Mucosa of stomach (tissue), 1 donor: ENCODE results near the gene ZNF407.

ENCODE experiments used
- H3K27me3 ChIP-seq: one replicate; pipeline ENCODE4 v1.7.0; 2013; ENCODE audit warnings: mild to moderate bottlenecking, low read length; ENCODE audit not compliant: control insufficient read depth, insufficient read depth
- H3K36me3 ChIP-seq: one replicate; pipeline ENCODE4 v1.7.0; 2013; ENCODE audit warnings: low read length; ENCODE audit not compliant: control insufficient read depth, insufficient read depth
- H3K4me1 ChIP-seq: one replicate; pipeline ENCODE4 v1.7.0; 2013; ENCODE audit warnings: mild to moderate bottlenecking, low read length; ENCODE audit not compliant: control insufficient read depth, insufficient read depth
- H3K4me3 ChIP-seq: one replicate; pipeline ENCODE4 v1.7.0; 2013; ENCODE audit warnings: low read length
- H3K9ac ChIP-seq: one replicate; pipeline ENCODE4 v1.7.0; 2013; ENCODE audit warnings: mild to moderate bottlenecking, low read length, moderate library complexity
- H3K9me3 ChIP-seq: one replicate; pipeline ENCODE4 v1.7.0; 2013; ENCODE audit warnings: mild to moderate bottlenecking, low read length, moderate library complexity; ENCODE audit not compliant: control insufficient read depth
- donor health status: Pancreatic carcinoma.

The ZNF407 gene

GRCh38 chr18:75010689-75011088 lies 413.0 kb downstream of the ZNF407 start:
- Histone ChIP-seq H3K36me3 (no peaks in the 10 kb centered on the region), H3K4me1 (no peaks in the 10 kb centered on the region), H3K9ac (no peak overlapping the region), H3K4me3 (no peak overlapping the region), H3K27me3 (no peaks in the 10 kb centered on the region), H3K9me3 (no peaks in the 10 kb centered on the region)

GRCh38 chr18:75016025-75016717 lies 418.5 kb downstream of the ZNF407 start:
- no peaks in the 10 kb centered on the region for H3K4me1 ChIP-seq
- no peaks in the 10 kb centered on the region for H3K36me3 ChIP-seq
- no peaks in the 10 kb centered on the region for H3K27me3 ChIP-seq
- no peak overlapping the region for H3K9ac ChIP-seq
- H3K9me3 ChIP-seq, result no peaks in the 10 kb centered on the region
- no peak overlapping the region for H3K4me3 ChIP-seq

DNA sequence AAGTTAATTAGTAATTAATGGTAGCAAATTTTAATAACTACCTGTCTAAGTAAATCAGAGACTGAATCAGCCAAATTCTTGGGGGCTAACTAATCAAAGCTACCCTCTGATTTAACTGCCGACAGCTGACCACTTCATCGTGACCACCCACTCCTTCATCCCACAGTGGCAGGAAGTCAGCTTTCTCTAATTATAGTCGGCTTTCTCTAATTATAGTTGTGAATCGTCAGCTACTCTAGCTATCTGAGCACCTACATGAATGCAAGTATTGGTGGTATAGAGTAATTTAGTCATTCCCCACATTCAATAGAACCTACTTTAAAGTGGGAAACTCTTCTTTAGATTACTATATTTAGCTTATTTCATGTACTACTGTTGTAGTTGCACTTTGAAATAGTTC lies 425.8 kb downstream of the ZNF407 start:
- no peak overlapping the region for H3K9ac ChIP-seq
- H3K9me3 ChIP-seq, result no peaks in the 10 kb centered on the region
- H3K36me3 ChIP-seq, result no peaks in the 10 kb centered on the region
- H3K4me3 ChIP-seq, result no peak overlapping the region
- no peaks in the 10 kb centered on the region for H3K4me1 ChIP-seq
- no peaks in the 10 kb centered on the region for H3K27me3 ChIP-seq

DNA sequence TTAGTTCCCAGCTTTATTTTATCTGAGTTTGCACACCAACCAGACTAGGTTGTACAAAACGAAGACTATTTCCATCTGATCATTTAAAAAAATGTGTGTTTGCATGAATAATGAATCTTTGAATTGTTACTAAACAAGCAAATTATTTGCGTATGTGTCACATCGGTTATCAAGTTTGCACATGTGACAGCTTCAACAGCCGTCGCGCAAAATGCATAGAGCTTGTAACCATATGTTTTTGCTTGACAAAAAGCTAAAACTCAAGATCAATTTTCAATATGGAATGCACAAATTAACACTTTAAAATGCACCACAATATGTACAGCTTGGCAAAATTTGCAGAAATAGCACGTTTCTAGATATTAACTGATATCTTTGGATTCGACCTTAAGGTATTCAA lies 427.2 kb downstream of the ZNF407 start:
- Histone ChIP-seq H3K4me1 (no peaks in the 10 kb centered on the region), H3K9ac (no peak overlapping the region), H3K9me3 (no peaks in the 10 kb centered on the region), H3K27me3 (no peaks in the 10 kb centered on the region), H3K36me3 (no peaks in the 10 kb centered on the region), H3K4me3 (no peak overlapping the region)

DNA sequence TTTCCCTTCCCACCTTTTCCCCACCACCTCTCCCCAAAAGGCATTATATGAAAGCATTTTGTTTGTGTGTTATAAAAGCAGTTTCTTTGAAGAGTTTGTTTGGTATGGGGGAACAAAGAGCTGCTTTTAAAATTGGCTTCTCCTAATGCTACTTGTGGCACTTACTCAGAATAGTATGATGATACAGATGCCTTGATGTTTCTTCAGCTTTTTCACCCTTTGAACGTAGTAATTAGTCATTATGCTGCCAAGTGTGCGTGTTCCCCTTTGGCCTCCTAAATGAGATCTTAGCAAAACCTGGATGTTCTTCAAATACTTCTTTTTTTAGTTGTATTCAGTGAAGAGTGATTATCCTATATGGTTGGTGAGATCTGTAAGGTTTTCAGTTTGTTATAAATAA lies 427.9 kb downstream of the ZNF407 start:
- no peaks in the 10 kb centered on the region for H3K9me3 ChIP-seq
- H3K36me3 ChIP-seq, result no peaks in the 10 kb centered on the region
- H3K27me3 ChIP-seq, result no peaks in the 10 kb centered on the region
- H3K4me3 ChIP-seq, result no peak overlapping the region
- no peaks in the 10 kb centered on the region for H3K4me1 ChIP-seq
- no peak overlapping the region for H3K9ac ChIP-seq

GRCh38 chr18:75029481-75029880 lies 431.8 kb downstream of the ZNF407 start:
- H3K9ac ChIP-seq, result no peak overlapping the region
- no peaks in the 10 kb centered on the region for H3K9me3 ChIP-seq
- H3K4me3 ChIP-seq, result no peak overlapping the region
- no peaks in the 10 kb centered on the region for H3K4me1 ChIP-seq
- H3K27me3 ChIP-seq, result no peaks in the 10 kb centered on the region
- no peaks in the 10 kb centered on the region for H3K36me3 ChIP-seq

GRCh38 chr18:75031717-75032317 lies 434.1 kb downstream of the ZNF407 start:
- Histone ChIP-seq H3K27me3 (no peaks in the 10 kb centered on the region), H3K4me3 (no peak overlapping the region), H3K4me1 (no peaks in the 10 kb centered on the region), H3K9me3 (no peaks in the 10 kb centered on the region), H3K36me3 (no peaks in the 10 kb centered on the region), H3K9ac (no peak overlapping the region)

DNA sequence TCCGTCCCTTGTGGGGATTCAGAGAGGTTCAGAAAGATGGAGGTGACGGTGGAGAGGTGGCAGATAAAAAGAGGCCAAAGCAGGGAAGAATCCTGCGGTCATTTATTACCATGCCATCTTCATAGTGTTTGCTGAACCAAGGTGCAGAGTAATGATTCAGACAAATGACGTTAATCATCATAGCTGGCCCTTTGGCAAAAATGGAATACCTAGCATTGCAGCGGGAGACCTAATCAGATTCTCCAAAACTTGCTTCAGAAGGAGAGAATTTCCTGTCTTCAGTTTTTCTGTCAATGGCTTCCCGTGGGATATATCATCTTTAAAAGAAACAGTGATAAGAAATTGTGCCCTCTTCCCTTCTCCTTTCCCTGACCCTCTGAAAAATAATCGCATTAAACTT lies 435.8 kb downstream of the ZNF407 start:
- no peaks in the 10 kb centered on the region for H3K9me3 ChIP-seq
- no peaks in the 10 kb centered on the region for H3K4me1 ChIP-seq
- no peaks in the 10 kb centered on the region for H3K27me3 ChIP-seq
- no peak overlapping the region for H3K4me3 ChIP-seq
- H3K36me3 ChIP-seq, result no peaks in the 10 kb centered on the region
- H3K9ac ChIP-seq, result no peak overlapping the region

DNA sequence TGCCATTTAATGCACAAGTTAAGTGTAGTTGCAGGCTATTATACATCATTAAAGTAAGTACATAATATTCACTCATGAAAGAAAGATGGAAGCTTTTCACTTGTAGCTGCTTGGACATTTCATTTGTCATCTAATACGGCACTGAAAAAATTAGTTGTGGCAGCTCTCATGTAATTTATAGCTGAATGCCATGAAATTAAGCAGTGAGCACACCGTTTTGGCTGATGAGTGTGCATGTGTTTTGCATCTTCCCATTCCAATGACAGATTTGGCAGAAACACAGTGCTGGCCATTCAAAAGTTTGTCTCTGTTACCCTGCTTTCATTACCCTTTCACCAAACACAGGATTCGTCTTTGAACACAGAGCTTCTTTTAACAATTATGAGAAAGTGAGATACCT lies 437.3 kb downstream of the ZNF407 start:
- no peak overlapping the region for H3K9ac ChIP-seq
- no peaks in the 10 kb centered on the region for H3K36me3 ChIP-seq
- H3K4me3 ChIP-seq, result no peak overlapping the region
- no peaks in the 10 kb centered on the region for H3K27me3 ChIP-seq
- no peaks in the 10 kb centered on the region for H3K4me1 ChIP-seq
- no peaks in the 10 kb centered on the region for H3K9me3 ChIP-seq

DNA sequence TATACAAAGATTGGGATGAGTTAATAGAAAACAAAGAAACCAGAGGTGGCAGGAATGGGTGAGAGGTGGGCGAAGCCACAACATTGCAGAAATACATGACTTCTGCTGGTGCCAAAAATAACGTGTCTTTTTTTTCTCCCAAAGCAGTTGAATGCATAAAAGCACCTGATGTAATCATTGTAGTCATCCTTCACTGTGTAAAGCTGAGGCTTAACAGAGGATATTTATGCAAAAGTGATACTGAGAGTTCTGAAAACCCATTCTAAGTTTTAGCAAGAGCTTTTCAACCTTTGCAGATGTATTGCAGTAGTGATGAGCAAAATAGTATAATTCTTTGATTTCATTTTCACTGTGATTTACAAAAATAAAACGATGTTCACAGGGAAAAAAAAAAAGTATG lies 438.3 kb downstream of the ZNF407 start:
- Histone ChIP-seq H3K4me1 (no peaks in the 10 kb centered on the region), H3K36me3 (no peaks in the 10 kb centered on the region), H3K27me3 (no peaks in the 10 kb centered on the region), H3K9me3 (no peaks in the 10 kb centered on the region), H3K4me3 (no peak overlapping the region), H3K9ac (no peak overlapping the region)

- Histone ChIP-seq H3K4me1 (no peaks in the 10 kb centered on the region), H3K9me3 (no peaks in the 10 kb centered on the region), H3K36me3 (no peaks in the 10 kb centered on the region), H3K9ac (no peak overlapping the region), H3K27me3 (no peaks in the 10 kb centered on the region), H3K4me3 (no peak overlapping the region)
Measured at GRCh38 chr18:75036917-75037688, 439.4 kb downstream of the ZNF407 start.

- Histone ChIP-seq H3K36me3 (no peaks in the 10 kb centered on the region), H3K27me3 (no peaks in the 10 kb centered on the region), H3K9me3 (no peaks in the 10 kb centered on the region), H3K4me3 (no peak overlapping the region), H3K9ac (no peak overlapping the region), H3K4me1 (no peaks in the 10 kb centered on the region)
Measured at GRCh38 chr18:75037689-75037955, 440.0 kb downstream of the ZNF407 start.
